HG03139 (cell line): Measurements from ENCODE around the gene P2RY1.
"Not testable (repeated sequence)": the region's sequence is repeated elsewhere in the genome, so short reads cannot be mapped to it uniquely, and the experiment has no call there.

Experiments
- ATAC-seq: cut with Tn5 transposase; IDR thresholded peaks from one replicate; pipeline ENCODE4 v1.9.1; 2021; ENCODE audit not compliant: unreplicated experiment

Gene P2RY1

DNA sequence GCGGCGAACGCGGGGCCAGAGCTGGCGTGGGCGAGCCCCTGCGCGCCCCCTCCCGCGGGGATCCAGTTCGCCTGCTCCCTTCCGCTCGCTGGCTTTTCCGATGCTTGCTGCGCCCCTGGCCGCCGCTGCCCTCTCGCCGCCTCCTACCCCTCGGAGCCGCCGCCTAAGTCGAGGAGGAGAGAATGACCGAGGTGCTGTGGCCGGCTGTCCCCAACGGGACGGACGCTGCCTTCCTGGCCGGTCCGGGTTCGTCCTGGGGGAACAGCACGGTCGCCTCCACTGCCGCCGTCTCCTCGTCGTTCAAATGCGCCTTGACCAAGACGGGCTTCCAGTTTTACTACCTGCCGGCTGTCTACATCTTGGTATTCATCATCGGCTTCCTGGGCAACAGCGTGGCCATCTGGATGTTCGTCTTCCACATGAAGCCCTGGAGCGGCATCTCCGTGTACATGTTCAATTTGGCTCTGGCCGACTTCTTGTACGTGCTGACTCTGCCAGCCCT is 721 bp downstream of the P2RY1 start:
- ATAC-seq, result peak; percentile 22

DNA sequence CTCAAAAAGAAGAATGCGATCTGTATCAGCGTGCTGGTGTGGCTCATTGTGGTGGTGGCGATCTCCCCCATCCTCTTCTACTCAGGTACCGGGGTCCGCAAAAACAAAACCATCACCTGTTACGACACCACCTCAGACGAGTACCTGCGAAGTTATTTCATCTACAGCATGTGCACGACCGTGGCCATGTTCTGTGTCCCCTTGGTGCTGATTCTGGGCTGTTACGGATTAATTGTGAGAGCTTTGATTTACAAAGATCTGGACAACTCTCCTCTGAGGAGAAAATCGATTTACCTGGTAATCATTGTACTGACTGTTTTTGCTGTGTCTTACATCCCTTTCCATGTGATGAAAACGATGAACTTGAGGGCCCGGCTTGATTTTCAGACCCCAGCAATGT is 1.3 kb downstream of the P2RY1 start:
- ATAC-seq, result no peak

DNA sequence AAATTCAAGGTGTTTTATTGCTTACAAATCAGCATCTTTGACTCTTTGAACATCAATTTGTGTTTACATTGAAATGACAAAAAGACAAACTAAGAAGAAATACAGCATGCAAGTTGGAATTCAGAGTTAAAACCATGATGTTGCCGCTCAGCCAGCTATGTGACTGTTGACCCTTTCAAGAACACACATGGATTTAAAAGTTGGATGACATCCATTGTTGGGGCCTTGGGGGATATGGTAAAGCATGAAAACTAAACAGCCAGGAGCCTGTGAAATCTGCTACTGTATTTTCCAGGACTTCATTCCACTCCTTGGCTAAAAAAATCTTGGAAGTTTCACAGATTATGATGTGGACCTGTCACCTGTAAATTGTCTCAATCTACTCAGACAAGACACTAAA is 4.6 kb downstream of the P2RY1 start:
- no peak for ATAC-seq

DNA sequence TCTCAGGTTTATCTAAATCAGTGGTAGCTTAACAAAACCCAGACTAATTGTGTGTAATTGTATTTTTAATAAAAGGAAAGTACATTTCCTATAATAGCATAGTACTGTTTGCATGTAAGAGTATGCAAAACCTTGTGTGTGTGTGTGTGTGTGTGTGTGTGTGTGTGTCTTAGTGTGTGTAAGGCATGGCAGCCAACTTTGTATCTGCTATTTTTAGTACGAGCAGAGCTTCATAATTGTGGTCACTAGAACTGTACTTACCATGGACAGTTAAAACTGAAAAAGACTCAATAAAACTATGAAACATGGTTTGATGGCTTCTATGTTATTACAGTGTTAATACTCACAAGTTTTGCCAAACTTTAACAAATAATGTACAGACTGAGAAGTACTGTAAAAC is 6.2 kb downstream of the P2RY1 start:
- ATAC-seq, result no peak

DNA sequence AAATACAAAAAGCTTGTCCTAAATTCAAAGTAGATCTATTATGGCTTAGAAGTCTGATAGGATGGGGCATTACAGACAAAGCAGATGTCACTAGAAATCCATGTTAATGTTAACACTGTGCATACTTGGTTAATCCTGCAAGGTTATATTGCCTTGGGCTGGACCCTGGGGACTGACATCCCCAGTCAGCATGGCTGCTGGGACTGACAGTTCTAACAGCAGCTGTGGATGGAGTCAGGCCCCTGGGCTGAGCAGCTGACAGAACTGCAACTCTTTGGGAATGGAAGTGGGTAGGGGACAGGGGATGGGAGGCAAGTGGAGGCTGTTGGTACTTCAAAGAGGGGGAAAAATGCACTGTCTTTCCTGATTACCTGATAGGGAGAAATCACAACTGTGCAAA is 7.5 kb downstream of the P2RY1 start:
- no peak for ATAC-seq

DNA sequence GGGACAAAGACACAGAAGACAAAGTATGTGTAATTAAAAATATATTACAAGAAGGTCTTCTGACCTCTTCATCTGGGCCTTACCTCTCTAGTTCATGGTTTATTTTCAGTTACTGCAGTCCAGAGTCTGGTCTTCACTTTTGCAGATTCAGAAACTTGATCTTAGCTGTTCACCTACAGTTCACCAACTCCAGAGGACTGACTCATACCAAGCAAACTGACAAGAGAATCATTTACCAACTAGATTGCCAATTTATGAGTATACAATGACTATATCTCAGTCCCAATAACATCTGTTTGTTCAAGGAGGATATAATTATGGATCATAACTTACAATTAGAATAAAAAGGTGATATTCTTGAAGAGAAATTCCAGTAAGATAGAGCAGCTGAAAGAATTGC is 9.0 kb downstream of the P2RY1 start:
- peak; percentile 86 for ATAC-seq

DNA sequence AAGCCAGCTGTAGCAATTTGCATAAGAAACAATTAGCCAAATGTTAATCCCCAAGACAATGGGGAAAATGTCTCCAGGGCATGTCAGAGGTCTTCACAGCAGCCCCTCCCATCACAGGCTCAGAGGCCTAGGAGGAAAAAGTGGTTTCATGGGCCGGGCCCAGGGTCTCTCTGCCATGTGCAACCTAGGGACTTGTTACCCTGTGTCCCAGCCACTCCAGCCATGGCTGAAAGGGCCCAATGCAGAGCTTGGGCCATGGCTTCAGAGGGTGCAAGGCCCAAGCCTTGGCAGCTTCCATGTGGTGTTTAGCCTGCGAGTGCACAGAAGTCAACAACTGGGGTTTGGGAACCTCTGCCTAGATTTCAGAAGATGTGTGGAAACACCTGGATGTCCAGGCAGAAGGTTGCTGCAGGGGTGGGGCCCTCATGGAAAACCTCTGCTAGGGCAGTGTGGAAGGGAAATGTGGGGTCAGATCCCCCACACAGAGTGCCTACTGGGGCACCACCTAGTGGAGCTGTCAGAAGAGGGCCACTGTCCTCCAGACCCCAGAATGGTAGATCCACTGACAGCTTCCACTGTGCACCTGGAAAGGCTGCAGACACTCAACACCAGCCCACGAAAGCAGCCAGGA is 11.8 kb downstream of the P2RY1 start:
- ATAC-seq, result not testable (repeated sequence)

DNA sequence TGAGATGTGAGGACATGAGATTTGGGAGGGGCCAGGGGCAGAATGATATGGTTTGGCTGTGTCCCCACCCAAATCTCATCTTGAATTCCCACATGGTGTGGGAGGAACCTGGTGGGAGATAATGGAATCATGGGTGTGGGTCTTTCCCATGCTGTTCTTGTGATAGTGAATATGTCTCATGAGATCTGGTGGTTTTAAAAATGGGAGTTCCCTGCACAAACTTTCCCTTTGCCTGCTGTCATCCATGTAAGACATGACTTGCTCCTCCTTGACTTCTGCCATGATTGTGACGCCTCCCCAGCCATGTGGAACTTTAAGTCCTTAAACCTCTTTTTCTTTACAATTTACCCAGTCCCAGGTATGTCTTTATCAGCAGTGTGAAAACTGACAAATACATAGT is 12.7 kb downstream of the P2RY1 start:
- not testable (repeated sequence) for ATAC-seq

DNA sequence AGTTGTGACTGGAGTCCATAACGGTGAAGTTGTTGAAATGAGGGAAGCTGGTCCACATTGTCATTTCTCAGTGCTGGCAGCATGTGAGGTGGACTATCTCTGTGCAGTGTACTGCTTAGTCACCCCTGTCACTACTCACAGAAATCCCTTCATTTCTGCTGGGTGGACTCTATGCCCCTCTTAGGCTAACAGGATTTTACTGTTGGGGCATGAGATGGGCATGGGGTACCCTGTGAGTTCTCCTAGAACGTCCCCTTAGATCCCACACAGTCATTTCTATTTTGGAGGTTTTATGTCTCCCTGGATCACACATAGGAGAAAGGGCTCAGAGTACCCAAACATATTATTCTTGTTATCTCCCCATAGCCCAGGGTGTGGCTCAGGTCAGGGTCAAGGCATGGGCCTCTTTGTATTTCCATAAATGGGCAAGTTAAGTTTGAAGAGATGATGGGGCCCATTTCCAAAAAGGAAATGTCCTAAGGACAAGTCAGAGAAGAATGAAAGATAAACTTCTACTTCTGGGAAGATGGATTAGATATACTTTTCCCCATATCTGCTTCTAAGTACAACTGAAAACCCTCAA is 15.2 kb downstream of the P2RY1 start:
- no peak for ATAC-seq

DNA sequence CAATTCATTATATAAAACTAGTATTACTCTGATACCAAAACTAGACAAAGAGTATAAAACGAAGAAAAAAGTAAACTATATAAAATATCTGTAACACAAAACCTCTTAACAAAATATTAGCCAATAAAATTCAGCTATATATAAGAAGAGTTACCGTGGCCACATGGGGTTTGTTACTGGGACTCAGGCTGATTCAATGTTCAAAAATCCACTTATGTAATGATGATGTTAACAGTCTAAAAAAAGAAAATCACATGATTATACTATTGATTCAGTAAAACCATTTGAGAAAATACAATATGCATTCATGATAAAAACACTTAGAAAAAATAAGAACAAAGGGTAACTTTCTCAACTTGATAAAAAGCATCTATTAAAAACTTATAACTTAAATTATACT is 18.3 kb downstream of the P2RY1 start:
- no peak for ATAC-seq

DNA sequence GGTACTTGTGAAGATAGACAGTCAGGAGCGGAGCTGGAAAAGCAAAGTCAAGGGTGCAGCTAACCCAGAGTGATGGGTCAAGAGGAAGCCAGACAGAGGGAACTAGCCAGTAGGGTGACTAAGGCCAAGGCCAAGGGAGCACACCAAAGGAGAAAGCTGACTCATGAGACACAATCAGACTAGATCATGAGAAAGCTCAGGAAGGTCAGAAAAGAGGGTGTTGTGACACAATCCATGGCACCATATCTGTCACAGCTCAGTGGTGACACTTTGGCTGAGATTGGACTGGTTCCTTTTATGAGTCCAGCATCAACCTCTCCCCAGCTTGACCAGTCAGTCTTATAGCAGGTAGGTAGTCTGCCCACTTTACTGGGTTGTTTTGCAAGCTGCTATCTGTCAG is 22.2 kb downstream of the P2RY1 start:
- ATAC-seq, result no peak

DNA sequence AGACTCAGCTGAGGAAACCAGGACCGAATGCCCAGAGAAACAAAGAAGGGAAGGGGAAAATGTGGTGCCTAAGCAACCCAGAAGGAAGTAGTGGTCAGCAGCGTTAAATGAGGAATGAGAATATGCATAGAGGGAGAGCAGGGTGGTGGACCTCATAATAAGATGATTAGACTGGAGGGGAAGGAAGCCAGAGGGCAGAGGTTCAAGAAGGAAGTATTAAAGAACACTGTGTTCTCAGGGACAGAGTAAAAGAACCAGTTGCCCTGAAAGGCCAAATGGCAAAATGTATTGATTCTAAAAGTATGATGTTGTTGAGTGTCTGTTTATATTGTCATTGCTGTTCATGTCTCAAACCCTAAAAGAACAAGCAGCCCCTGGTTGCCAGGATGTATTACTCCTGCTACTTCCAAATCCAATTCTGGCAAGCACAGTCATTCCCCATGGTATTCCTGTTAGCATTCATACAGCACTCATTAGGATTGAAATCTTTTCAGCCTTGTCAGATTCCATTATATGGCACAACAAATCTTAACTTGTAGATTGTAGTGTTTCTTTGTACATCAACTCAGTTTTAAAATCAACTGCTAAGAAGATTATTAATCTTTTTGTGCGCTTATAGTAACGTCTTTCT is 23.4 kb downstream of the P2RY1 start:
- ATAC-seq, result no peak

DNA sequence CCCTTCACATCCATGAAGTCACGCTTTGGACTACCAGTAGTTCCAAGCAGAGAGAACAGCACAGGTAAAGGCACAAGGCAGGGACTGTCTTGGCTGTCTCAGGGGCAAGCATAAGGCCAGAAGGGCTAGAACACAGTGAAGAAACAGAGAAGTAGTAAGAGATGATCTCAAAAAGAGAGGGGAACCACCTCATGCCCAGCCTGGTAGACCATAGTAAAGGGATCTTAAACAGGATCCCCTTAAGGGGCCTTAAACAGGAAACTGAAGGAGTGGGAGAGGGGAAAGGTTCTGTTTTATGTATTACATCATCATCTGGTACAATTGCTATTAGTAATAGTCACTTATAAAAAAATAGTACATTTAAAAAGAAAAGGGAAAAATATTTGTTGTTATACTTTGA is 25.8 kb downstream of the P2RY1 start:
- no peak for ATAC-seq

DNA sequence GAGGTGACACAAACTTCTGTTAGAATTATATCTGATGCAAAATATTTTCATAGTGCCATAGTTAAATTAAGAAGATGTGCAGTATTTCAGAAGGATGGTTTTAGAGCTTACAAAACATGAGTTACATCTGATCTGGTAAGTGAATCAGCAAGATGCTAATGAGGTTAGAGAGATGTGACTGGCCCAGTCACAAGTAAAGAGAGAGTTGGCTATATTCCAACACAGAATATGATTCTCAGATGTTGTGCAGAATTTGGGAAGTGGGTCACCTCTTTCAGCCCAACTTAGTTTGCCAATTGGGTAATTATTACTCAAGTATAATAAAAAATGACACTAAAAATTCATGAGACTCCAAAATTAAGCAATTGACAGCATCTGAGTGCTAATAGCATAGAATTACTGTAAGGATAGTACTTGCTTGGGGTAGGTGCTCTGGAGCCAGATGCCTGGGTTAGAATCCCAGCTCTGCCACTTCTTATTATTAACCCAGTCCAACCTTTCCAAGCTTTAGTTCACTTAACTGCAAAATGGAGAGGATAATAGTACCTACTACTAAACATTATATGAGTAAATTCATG is 30.8 kb downstream of the P2RY1 start:
- ATAC-seq, result no peak

DNA sequence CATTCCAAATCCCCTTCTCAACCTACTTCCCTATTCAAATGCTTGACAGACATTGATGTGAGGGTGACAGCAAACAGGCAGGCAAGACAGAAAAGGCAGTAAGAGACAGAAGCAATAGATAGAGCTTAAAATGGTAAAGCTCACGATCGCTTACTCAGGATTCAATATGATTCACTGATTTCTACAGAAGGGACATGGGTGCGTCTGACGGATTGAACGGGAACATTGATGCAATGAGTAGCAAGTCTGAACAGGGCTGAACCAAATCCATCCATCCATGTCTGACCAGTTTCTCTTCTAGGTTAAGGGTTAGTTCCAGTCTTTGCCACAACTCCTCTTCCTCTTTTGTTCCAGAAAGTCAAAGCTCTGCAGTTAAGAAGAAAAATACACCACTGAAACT is 35.1 kb downstream of the P2RY1 start:
- ATAC-seq, result no peak

DNA sequence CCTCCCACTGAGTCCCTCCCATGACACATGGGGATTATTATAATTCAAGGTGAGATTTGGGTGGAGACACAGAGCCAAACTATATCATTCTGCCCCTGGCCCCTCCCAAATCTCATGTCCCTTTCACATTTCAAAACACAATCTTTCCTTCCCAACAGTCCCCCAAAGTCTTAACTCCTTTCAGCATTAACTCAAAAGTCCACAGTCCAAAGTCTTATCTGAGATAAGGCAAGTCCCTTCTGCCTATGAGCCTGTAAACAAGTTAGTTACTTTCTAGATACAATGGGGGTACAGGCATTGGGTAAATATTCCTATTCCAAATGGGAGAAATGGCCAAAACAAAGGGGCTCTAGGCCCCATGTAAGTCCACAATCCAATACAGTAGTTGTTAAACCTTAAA is 38.4 kb downstream of the P2RY1 start:
- not testable (repeated sequence) for ATAC-seq

DNA sequence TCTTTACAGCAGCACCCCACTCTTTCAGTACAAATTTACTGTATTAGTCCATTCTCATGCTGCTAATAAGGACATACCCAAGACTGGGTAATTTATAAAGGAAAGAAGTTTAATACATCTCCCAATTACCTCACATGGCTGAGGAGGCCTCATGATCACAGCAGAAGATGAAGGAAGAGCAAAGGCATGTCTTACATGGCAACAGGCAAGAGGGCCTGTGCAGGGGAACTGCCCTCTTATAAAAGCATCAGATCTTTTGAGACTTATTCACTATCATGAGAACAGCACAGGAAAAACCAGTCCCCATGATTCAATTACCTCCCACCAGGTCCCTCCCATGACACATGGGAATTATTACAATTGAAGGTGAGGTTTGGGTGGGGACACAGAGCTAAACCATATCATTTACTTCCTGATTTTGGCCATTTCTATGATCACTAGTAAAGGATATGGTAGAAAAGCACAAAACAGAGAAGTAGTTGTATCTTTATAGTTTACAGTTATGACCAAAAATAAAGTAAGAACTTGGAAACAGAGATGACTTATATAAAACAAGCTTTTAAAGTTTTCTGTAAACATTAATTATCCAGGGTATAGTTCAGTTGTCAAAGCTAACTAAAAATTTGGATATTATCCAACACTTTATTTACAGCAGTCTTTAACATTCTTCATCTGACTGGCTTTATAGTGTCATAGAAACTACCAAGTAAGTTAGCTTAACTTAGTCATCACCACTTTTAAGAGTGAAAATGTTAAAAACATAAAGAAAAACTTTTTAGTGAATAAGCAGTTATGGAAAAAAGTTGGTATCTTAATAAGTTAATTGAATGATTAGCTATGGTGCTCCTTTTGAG is 40.2 kb downstream of the P2RY1 start:
- ATAC-seq, result no peak

DNA sequence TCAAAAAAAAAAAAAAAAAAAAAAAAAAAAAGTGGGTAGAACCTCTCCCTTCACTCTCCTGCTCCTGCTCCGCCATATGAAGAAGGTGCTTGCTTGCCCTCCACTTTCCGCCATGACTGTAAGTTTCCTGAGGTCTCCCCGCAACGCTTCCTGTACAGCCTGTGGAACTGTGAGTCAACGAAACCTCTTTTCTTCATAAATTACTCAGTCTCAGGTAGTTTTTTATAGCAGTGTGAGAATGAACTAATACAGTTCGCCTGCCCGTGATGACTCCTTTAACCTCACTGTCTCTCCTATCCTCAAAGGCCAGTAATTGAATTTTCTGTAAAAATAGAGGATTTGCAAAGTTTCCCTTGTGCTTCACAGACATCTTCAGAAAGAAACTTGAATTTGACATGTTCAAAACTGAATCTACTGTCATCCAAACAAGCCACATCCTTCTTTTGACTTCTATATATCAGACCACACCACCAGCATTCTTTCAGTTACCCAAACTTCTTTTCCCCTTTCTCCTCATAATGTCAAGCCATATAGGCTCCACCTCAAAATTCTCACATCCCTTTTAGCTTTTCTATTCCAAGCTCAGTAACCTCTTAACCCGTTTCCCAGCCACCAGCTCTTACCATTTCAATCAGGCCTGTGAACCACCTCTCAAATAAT is 44.3 kb downstream of the P2RY1 start:
- no peak for ATAC-seq

DNA sequence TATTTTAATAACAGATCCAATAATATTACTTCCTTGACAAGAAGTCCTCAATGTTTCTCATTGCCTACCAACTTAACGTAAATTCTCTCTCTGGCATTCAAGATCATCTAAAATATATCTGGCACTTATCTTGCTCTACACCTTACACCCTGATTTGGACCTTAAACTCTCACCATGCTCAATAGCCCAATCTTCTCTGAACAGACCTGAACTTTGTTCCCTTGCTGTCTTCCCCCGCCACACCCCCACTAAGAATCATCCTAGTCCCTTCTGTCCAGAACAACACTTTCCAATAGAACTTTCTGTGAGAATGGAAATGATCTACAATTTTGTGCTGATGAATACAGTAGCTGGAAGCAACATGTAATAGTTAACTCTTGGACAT is 44.9 kb downstream of the P2RY1 start:
- ATAC-seq, result no peak

DNA sequence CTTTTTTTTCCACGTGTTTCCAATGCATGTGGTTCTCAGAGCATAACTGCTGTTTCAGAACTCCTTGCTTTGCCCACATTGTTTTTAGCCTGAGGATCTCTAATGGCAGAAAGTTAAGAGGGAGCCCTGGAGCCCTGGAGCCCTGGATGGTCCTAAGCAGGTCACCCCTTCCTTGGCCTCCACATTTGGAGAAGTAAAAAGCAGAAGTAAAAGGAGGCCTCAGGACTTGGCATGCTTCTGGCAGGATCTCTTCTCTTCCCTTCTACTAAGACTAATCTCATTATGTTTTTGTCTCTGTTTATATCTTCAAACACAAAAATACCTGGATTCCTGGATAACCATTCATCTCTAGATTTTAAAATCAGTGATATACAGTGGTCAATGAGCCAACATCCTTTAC is 50.1 kb downstream of the P2RY1 start:
- no peak for ATAC-seq
